ENCODE results near the gene PIR.
A peak's percentile ranks its signal among the peaks of the same experiment; 100 is the strongest.

PIR gene

GRCh38 chrX:15344106-15344505 is 149.0 kb downstream of the PIR start:
- no peak for DNase-seq (ENCODE audit: low spot score)

- no peak for DNase-seq (ENCODE audit: low spot score)
These were observed 150.1 kb downstream of the PIR start for GRCh38 chrX:15343075-15343476.

- DNase-seq (ENCODE audit: low spot score), result no peak
These were observed 152.3 kb downstream of the PIR start for GRCh38 chrX:15340867-15341266.

- peak; percentile 3 for DNase-seq (ENCODE audit: low spot score)
These were observed 157.1 kb downstream of the PIR start for GRCh38 chrX:15336023-15336413.

GRCh38 chrX:15335135-15336022 is 157.8 kb downstream of the PIR start, which contains the start of gene PIGA:
Gene PIGA, minus strand, starts transcription at chrX:15335523. Its CDS starts 3,593 bp downstream, at chrX:15331930.
- DNase-seq (ENCODE audit: low spot score), result peak; percentile 89
